GM11168 (cell line): Measurements from ENCODE around the gene PKP4.

Source experiments
- in situ Hi-C: fragments of 300-500 bp; cut with MboI; formaldehyde crosslinking; loops from one replicate; pipeline ENCODE4 v1.12.0; 2022; ENCODE audit warnings: low sequenced_read_pairs; ENCODE audit not compliant: unreplicated experiment

PKP4 gene

GRCh38 chr2:158629116-158629515, 172.4 kb downstream of the PKP4 start:
- in situ Hi-C loops: no loop called here

GRCh38 chr2:158633261-158633660, 176.5 kb downstream of the PKP4 start:
- in situ Hi-C loops: no loop called here

DNA sequence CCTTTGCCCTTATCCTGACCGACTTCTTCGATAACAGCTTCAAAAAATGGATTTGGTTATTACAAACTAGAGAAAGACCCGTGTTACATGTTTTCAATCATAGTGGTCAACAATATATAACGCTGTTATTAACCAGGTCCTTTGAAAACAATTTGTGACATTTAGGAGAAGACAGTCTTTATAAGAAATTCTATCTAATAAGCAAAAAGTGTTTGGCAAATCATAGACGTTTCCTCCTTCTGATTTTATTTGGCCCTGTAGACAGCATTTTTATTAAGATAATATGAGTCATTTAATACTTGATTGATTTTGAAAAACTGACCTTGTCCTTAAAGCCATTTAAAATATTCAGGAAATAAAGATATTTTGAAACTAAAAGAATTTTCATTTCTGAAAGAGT, 177.9 kb downstream of the PKP4 start:
- in situ Hi-C loops: no loop called here

GRCh38 chr2:158635961-158636601, 179.3 kb downstream of the PKP4 start:
- in situ Hi-C loops: no loop called here

GRCh38 chr2:158637357-158637756, 180.6 kb downstream of the PKP4 start:
- in situ Hi-C loops: no loop called here

DNA sequence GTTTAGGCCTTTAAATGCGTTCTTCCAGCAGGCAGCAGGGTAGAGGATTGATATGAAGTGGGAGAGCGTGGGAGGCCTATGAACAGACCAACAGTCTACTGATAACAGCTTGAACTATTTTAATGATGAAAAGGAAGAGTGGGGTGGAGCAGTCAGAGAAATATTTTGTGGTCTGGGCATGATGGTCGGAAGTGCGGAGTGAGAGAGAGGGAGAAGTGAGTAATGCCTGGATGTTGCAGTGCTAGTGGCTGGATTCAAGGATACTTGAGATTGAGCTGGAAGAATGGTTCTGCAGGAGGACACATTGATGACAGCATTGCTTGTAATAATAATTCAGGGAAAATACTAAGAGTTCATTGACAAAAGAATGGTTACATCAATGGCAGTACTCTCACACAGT, 187.4 kb downstream of the PKP4 start:
- in situ Hi-C loops: no loop called here

DNA sequence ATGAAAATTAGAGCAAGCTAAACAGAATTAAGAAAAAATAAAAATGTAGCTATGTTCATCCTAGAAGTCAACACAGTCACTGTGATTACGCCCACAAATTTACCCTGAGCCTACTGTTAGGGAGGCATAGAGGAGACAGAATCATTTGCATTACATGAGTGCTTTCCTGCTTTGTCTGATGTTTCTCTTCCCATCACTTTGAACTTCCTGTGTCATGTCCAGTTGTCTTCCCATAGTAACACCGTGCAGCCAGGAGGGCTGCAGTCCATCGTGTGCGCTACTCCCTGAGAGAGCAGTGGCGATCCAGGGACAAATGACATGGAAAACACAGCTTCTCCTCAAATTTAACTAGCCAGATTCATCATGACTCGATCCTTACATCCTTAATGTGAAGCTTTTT, 188.5 kb downstream of the PKP4 start:
- in situ Hi-C loops: no loop called here

DNA sequence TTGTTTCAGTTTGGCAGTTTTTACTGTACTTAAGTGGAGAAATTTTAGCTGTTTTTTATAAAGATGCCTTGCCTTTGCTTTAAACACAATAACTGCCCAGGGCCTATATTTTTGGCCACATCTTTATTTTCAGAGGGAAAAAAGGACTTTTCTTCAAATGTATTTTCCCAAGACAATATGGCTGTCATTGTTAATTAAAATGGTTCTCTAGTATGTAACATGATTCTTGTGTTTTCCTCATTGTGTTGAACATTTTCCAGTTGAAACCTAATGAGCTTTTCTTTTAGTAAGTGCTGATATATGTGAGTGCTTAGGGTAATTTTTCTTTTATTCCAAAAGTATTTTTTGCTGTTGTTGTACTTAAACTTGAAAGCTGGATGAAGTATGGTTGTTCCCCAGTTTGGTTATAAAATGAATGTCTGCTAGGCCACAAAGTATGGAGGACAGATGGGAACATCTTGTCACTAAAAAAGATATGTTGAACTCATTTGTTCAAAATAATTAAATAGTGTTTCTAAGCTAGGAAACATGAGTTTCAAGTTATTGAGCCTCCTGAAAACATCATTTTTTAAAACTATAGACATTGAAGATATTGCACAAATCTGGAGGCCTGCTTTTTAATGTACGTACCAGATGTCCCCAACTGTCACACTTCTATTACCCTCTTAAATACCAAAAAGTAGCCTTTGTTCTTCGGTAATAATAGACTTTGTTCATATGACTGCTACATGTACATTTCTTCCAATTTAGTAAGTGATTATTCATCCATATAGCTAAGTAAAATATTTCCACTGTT, 190.9 kb downstream of the PKP4 start:
- in situ Hi-C loops: no loop called here

GRCh38 chr2:158649846-158650245, 193.1 kb downstream of the PKP4 start:
- in situ Hi-C loops: no loop called here

- in situ Hi-C loops: no loop called here
Measured at GRCh38 chr2:158650646-158651357, 194.1 kb downstream of the PKP4 start.

- in situ Hi-C loops: no loop called here
Measured at GRCh38 chr2:158651358-158652057, 194.8 kb downstream of the PKP4 start.

DNA sequence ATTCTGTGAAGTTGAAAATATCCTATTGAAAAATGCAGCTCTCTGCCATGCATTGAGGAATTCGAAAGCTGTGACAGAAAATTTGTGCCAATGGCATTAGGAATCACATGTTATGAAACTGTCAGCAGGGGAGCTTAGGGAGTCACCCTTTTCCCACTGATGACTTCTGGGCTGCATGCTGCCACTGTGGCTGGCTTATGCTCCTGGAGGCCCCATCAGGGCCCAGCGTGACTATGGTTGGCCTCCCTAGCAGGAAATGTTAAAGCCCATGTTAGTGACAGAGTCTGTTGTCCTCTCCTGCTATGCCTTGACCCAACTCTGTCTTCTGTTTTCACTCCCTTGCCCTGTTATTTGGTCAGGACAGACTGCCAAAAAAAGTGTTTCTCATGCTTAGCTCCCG, 198.9 kb downstream of the PKP4 start:
- in situ Hi-C loops: no loop called here

GRCh38 chr2:158656492-158657229, 199.9 kb downstream of the PKP4 start:
- in situ Hi-C loops: no loop called here

DNA sequence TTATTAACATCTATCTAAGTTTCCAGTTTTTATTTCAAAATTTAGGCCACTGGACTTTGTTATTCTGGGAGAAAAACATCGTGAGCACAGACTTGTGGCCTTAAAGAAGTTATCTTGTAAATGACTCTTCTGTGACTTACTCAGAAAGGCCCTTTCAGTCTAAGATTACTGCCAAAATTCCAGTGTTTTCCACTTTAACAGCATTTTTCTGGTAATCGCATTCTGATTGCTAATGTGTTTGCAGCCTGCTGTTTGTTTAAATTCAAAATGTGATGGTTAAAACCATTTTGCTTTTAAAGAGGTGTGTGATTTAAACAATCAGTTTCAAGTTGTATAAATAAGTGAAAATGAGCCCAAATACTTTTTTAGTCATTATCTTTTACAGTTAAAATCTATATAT, 201.6 kb downstream of the PKP4 start:
- in situ Hi-C loops: no loop called here

DNA sequence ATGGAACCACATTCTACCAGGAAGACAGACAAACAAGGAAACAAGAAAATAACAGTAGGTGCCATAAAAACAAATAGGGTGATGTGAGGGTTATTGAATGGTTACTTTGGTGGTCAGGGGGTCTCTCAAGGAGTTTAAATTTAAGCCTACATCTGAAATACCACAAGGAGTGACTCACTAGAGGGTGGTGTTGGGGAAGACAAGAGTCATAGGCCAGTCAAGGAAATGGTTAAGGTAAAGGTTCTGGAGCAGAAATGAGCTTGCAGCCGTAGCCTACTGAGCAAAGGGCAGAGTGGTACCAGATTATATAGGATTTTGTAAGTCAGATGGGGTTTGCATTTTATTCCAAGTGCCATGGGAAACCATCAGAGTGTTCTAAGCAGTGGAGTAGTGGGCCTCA, 202.7 kb downstream of the PKP4 start:
- in situ Hi-C loops: no loop called here

DNA sequence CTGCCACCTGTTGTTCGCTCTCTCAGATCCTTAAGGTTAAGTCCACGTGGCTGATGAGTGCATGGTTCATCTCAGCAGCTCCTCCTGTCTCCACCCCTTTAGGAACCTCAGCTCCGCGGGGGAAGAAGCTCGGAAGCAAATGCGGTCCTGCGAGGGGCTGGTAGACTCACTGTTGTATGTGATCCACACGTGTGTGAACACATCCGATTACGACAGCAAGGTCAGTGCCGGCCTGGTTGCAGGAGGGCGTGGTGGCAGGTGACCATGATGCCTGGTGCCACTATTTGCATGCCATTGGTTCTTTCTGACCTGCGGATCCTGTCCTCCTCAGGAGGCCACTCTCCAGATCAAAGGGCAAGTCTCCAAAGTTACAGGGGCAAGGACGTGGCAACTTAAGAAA, 204.5 kb downstream of the PKP4 start:
- in situ Hi-C loops: loop anchor here (10.0 kb wide), 1 partner anchor 186 kb away; no protein-coding TSS in a partner anchor

DNA sequence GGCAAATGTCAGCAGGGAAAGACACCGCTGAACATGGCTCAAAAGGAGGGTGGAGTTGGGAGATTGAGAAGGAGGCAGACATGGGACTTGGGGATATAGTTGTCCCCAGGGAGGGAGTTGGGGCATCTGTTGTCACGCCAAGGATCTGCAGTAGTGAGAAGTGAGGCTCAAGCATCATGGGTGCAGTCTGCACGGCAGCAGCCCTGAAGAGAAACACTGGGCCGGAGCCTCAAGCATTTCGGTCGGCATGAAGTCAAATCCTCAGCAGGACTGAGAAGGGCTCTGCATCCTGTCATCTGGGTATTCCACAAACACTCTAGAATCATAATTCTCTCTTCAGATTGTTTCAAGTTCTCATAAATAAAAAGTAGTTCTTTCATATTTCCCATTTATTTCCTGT, 205.7 kb downstream of the PKP4 start:
- in situ Hi-C loops: loop anchor here (10.0 kb wide), 1 partner anchor 188 kb away; no protein-coding TSS in a partner anchor

- in situ Hi-C loops: loop anchor here (10.0 kb wide), 1 partner anchor 189 kb away; no protein-coding TSS in a partner anchor
Measured at GRCh38 chr2:158663796-158664195, 207.0 kb downstream of the PKP4 start.

DNA sequence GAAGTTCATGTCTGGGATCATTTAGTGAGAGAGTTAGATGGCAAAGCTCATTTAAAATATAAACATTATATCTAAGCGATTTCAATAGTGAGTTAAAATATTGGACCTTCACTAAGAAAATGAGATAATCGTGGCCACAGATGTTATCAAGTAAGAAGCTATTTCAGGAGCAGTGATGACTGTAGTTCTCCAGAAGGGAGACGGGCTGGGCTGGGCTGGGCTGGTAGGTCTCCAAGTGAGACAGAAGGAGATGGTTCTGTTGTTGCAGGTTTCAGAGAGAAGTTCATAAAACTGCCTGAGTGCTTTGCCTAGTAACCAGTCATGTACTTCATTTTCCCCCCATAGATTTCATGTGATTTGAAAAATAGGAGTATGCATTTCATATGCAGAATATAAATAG, 208.2 kb downstream of the PKP4 start:
- in situ Hi-C loops: loop anchor here (10.0 kb wide), 1 partner anchor 190 kb away; no protein-coding TSS in a partner anchor
